DND-41 (cell line): ENCODE measurements around the gene MGAT5B.

ENCODE experiments used
- ATAC-seq: fragments of 200-7000 bp; cut with Tn5 transposase; 3 replicates; pipeline ENCODE4 v1.9.1; 2021; ENCODE audit warnings: low read depth; ENCODE audit not compliant: insufficient read depth
- DNase-seq: peaks from one replicate; pipeline ENCODE4 v3.0.0-alpha.2; 2020
- H2AFZ ChIP-seq: 2 replicates; pipeline ENCODE4 v1.6.0; 2012; ENCODE audit warnings: low read depth, low read length
- H3K27ac ChIP-seq: 2 replicates; pipeline ENCODE4 v1.5.1; 2012; ENCODE audit warnings: low read length, inconsistent platforms
- H3K27me3 ChIP-seq: fragments of 200-600 bp; sonication (generic); 2 replicates; pipeline ENCODE4 v1.6.0; 2012; ENCODE audit warnings: low read length, mild to moderate bottlenecking, inconsistent platforms; ENCODE audit not compliant: insufficient read depth, poor library complexity
- H3K36me3 ChIP-seq: 2 replicates; pipeline ENCODE4 v1.5.1; 2012; ENCODE audit warnings: low read length, inconsistent platforms; ENCODE audit not compliant: insufficient read depth
- H3K4me1 ChIP-seq: 2 replicates; pipeline ENCODE4 v1.5.1; 2012; ENCODE audit warnings: mild to moderate bottlenecking, low read length; ENCODE audit not compliant: insufficient read depth
- H3K4me2 ChIP-seq: 2 replicates; pipeline ENCODE4 v1.6.0; 2012; ENCODE audit warnings: mild to moderate bottlenecking, moderate library complexity, low read length, inconsistent platforms; ENCODE audit not compliant: insufficient read depth
- H3K4me3 ChIP-seq, 2 experiments: fragments of 200-600 bp in 1 of 2; shearing (Covaris generic) in 1 of 2; 2 replicates each; pipeline ENCODE4 v1.5.1; 2012 to 2016; ENCODE audit warnings: inconsistent platforms in 2 of 2, low read length in 2 of 2, mild to moderate bottlenecking in 2 of 2, low read depth in 1 of 2, moderate library complexity in 1 of 2
- H3K79me2 ChIP-seq: 2 replicates; pipeline ENCODE4 v1.6.0; 2012; ENCODE audit warnings: low read length, inconsistent platforms; ENCODE audit not compliant: insufficient read depth
- H3K9ac ChIP-seq: 2 replicates; pipeline ENCODE4 v1.6.0; 2012; ENCODE audit warnings: low read depth, mild to moderate bottlenecking, inconsistent platforms, low read length, moderate library complexity
- H3K9me3 ChIP-seq: 2 replicates; pipeline ENCODE4 v1.5.1; 2012; ENCODE audit warnings: low read length, moderate library complexity, mild to moderate bottlenecking, inconsistent platforms; ENCODE audit not compliant: insufficient read depth, severe bottlenecking
- H4K20me1 ChIP-seq: 2 replicates; pipeline ENCODE4 v1.6.0; 2012; ENCODE audit warnings: low read length; ENCODE audit not compliant: insufficient read depth
- CTCF ChIP-seq: IDR thresholded peaks from 2 replicates; pipeline ENCODE4 v1.5.1; 2012; ENCODE audit warnings: borderline replicate concordance, low read length, moderate library complexity, mild to moderate bottlenecking; ENCODE audit not compliant: poor library complexity, severe bottlenecking; ENCODE audit errors: extremely low read depth
- EZH2 ChIP-seq: IDR thresholded peaks from 3 replicates; pipeline ENCODE4 v1.6.1; 2012; ENCODE audit warnings: borderline replicate concordance, low read depth, mild to moderate bottlenecking, moderate library complexity, low read length, inconsistent platforms; ENCODE audit not compliant: severe bottlenecking

Gene MGAT5B

GRCh38 chr17:76880268-76880667 is 12.1 kb downstream of the MGAT5B start:
- Histone ChIP-seq H3K27me3 (no peaks in the 10 kb centered on the region), H3K4me2 (no peak overlapping the region), H3K27ac (no peak overlapping the region), H3K4me1 (no peaks in the 10 kb centered on the region), H4K20me1 (no peaks in the 10 kb centered on the region), H3K79me2 (no peaks in the 10 kb centered on the region), H2AFZ (no peak overlapping the region), H3K4me3 (no peak overlapping the region), H3K9me3 (no peaks in the 10 kb centered on the region), H3K9ac (no peak overlapping the region), H3K36me3 (no peaks in the 10 kb centered on the region)
- ATAC-seq (no peak), DNase-seq (no peak)
- no peak for TF ChIP-seq EZH2
- no peak for TF ChIP-seq CTCF

- no peak overlapping the region for H2AFZ ChIP-seq
- ATAC-seq, result no peak
- H3K9ac ChIP-seq, result no peak overlapping the region
- no peaks in the 10 kb centered on the region for H3K4me1 ChIP-seq
- no peak overlapping the region for H3K27ac ChIP-seq
- H3K9me3 ChIP-seq, result no peaks in the 10 kb centered on the region
- TF ChIP-seq CTCF, result no peak
- TF ChIP-seq EZH2, result no peak
- DNase-seq, result no peak
- no peaks in the 10 kb centered on the region for H4K20me1 ChIP-seq
- H3K36me3 ChIP-seq, result no peaks in the 10 kb centered on the region
- H3K4me2 ChIP-seq, result no peak overlapping the region
- H3K27me3 ChIP-seq, result no peaks in the 10 kb centered on the region
- no peaks in the 10 kb centered on the region for H3K79me2 ChIP-seq
- H3K4me3 ChIP-seq, result no peak overlapping the region
These were observed 12.8 kb downstream of the MGAT5B start for GRCh38 chr17:76880971-76881370.

- Histone ChIP-seq H3K27ac (no peak overlapping the region), H2AFZ (no peak overlapping the region)
- TF ChIP-seq EZH2 (no peak), CTCF (no peak)
These were observed 13.2 kb downstream of the MGAT5B start for GRCh38 chr17:76881408-76881807.

GRCh38 chr17:76881966-76882365 is 13.8 kb downstream of the MGAT5B start:
- H3K4me3 ChIP-seq, result no peak overlapping the region
- H3K4me2 ChIP-seq, result no peak overlapping the region
- H3K27me3 ChIP-seq, result no peaks in the 10 kb centered on the region
- no peaks in the 10 kb centered on the region for H4K20me1 ChIP-seq
- H2AFZ ChIP-seq, result no peak overlapping the region
- ATAC-seq (no peak), DNase-seq (no peak)
- H3K27ac ChIP-seq, result no peak overlapping the region
- no peak overlapping the region for H3K9ac ChIP-seq
- no peaks in the 10 kb centered on the region for H3K9me3 ChIP-seq
- no peaks in the 10 kb centered on the region for H3K4me1 ChIP-seq
- H3K79me2 ChIP-seq, result no peaks in the 10 kb centered on the region
- TF ChIP-seq EZH2 (no peak), CTCF (no peak)
- no peaks in the 10 kb centered on the region for H3K36me3 ChIP-seq

More at GRCh38 chr17:76881408-76881807, 13.2 kb downstream of the MGAT5B start:
- Histone ChIP-seq H3K36me3 (no peaks in the 10 kb centered on the region), H3K4me3 (no peak overlapping the region), H3K9ac (no peak overlapping the region), H3K9me3 (no peaks in the 10 kb centered on the region), H3K4me1 (no peaks in the 10 kb centered on the region), H3K27me3 (no peaks in the 10 kb centered on the region), H4K20me1 (no peaks in the 10 kb centered on the region), H3K4me2 (no peak overlapping the region), H3K79me2 (no peaks in the 10 kb centered on the region)
- ATAC-seq (no peak), DNase-seq (no peak)
